ENCODE measurements around the gene CDYL2.

CDYL2 gene

DNA sequence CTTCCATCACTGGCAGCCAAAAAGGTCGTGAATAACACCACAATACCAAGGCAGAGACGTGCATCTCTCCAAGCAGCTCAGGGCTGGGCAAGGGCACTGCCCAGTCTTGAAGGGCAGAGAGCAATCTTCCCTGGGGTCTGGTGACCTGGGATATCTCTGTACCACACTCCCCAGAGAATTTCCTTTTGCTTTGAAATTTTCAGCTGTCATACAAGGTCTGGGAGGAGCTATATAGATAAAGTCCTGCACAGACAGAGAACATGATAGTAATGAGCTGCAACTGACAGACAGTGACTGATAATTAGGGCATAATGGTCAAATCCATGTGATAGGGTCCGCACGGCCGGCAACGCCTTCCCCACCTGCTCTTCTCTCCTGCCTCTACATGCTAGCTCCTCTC, 195.5 kb downstream of the CDYL2 start:
- DNase-seq (ENCODE audit: low read depth, low spot score) = no peak
- Histone ChIP-seq H3K27me3 (ENCODE audit: control insufficient read depth, insufficient read depth, low read length) (no peaks in the 10 kb centered on the region), H3K36me3 (ENCODE audit: control insufficient read depth, insufficient read depth, low read length) (no peaks in the 10 kb centered on the region), H3K4me1 (ENCODE audit: control insufficient read depth, insufficient read depth, low read length) (no peaks in the 10 kb centered on the region; the same call in 1 of the 2 replicates), H3K27ac (ENCODE audit: low read length) (no peak overlapping the region), H3K4me3 (ENCODE audit: low read length) (no peak overlapping the region), H3K9me3 (ENCODE audit: control insufficient read depth, insufficient read depth, low read length) (no peaks in the 10 kb centered on the region; the same call in 1 of the 2 replicates)
- WGBS (ENCODE audit: insufficient coverage, insufficient read length) = no CpG with 5 or more reads among the region's 6 CpGs

DNA sequence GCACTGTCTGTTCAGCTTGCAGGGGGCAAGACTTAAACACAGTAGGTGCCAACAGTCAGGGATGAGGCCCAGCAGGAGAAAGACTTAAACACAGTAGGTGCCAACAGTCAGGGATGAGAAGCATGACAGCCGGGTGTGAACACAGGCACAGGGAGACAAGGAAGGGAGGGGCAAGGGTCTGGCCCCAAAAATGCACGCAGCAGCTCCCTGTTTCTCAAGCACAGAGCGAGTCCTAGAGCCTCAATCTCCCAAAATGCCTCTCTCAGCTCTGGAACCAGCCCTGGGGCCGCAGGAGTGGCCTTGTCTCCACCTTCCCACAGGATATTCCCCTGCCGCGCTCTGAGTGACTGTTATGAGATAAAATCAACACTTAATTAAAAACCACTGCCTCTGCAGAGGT, 197.2 kb downstream of the CDYL2 start:
- DNase-seq (ENCODE audit: low read depth, low spot score) = no peak
- H3K4me3 ChIP-seq (ENCODE audit: low read length) = no peak overlapping the region
- H3K27ac ChIP-seq (ENCODE audit: low read length) = no peak overlapping the region
- no CpG with 5 or more reads among the region's 6 CpGs for WGBS (ENCODE audit: insufficient coverage, insufficient read length)
- no peaks in the 10 kb centered on the region for H3K27me3 ChIP-seq (ENCODE audit: control insufficient read depth, insufficient read depth, low read length)
- no peaks in the 10 kb centered on the region for H3K36me3 ChIP-seq (ENCODE audit: control insufficient read depth, insufficient read depth, low read length)
- no peaks in the 10 kb centered on the region; the same call in 1 of the 2 replicates for H3K4me1 ChIP-seq (ENCODE audit: control insufficient read depth, insufficient read depth, low read length)
- no peaks in the 10 kb centered on the region for H3K9me3 ChIP-seq (ENCODE audit: control insufficient read depth, insufficient read depth, low read length)

DNA sequence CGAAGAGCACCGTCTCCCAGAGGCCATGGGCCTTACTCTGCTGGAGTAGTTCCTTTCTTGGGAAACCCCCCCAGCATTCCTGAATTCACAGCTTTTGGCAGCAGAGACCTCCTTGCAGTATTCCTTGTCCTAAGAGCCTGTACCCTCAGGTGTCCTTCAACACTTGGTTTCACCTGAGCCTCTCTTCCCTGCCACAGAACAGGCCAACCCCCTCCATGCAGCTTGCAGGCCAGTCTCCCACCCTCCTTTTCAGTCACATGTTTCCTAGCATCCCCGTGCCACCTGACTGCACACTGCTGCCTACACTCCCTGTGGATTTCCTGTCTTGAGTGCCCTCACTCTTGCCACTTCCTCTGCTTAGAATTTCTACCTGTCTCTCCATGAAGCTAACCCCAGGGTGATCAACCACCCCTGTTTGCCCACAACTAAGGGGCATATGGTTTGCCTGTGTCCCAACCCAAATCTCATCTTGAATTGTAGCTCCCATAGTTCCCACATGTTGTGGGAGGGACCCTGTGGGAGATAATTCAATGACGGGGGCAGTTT, 198.1 kb downstream of the CDYL2 start:
- no peaks in the 10 kb centered on the region; the same call in 1 of the 2 replicates for H3K4me1 ChIP-seq (ENCODE audit: control insufficient read depth, insufficient read depth, low read length)
- no peak for DNase-seq (ENCODE audit: low read depth, low spot score)
- no peaks in the 10 kb centered on the region for H3K9me3 ChIP-seq (ENCODE audit: control insufficient read depth, insufficient read depth, low read length)
- H3K36me3 ChIP-seq (ENCODE audit: control insufficient read depth, insufficient read depth, low read length) = no peaks in the 10 kb centered on the region
- H3K27ac ChIP-seq (ENCODE audit: low read length) = no peak overlapping the region
- WGBS (ENCODE audit: insufficient coverage, insufficient read length) = no CpG with 5 or more reads among the region's 4 CpGs
- no peak overlapping the region for H3K4me3 ChIP-seq (ENCODE audit: low read length)
- H3K27me3 ChIP-seq (ENCODE audit: control insufficient read depth, insufficient read depth, low read length) = no peaks in the 10 kb centered on the region

DNA sequence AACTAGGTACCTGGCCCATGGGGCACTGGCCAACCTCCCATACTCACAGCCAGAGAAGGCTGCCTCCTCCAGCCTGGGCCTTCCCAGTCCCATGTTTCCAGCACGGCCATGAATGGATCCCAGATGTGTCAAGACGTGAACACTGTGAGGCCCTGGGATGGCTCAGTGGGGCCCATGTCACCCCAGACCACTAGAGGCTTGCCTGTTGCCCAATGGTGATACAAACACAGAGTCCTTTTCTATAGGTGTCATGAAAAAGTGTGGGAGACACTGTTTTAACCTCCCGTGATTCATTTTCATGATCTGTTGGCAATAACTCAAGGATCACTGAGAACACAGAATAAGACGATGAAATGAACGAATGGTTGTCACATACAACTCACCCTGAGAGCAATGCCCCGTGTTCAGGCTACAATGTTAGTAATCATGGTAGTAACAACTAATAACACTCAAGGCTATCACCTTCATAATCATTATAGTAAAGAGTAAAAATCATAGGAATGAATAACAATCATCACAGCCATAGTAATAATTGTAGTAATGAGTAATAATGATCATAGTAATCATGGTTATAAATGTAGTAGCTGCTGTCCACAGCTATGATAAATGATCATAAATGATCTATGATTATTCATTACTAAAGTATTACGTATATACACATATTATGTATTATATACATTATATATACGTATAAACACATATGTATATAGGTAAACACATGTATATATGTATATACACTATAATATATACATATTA, 199.6 kb downstream of the CDYL2 start:
- Histone ChIP-seq H3K27me3 (ENCODE audit: control insufficient read depth, insufficient read depth, low read length) (no peaks in the 10 kb centered on the region), H3K9me3 (ENCODE audit: control insufficient read depth, insufficient read depth, low read length) (no peaks in the 10 kb centered on the region), H3K4me3 (ENCODE audit: low read length) (no peak overlapping the region), H3K27ac (ENCODE audit: low read length) (no peak overlapping the region), H3K4me1 (ENCODE audit: control insufficient read depth, insufficient read depth, low read length) (no peaks in the 10 kb centered on the region), H3K36me3 (ENCODE audit: control insufficient read depth, insufficient read depth, low read length) (no peaks in the 10 kb centered on the region)
- DNase-seq (ENCODE audit: low read depth, low spot score) = no peak
- no CpG with 5 or more reads among the region's 8 CpGs for WGBS (ENCODE audit: insufficient coverage, insufficient read length)

DNA sequence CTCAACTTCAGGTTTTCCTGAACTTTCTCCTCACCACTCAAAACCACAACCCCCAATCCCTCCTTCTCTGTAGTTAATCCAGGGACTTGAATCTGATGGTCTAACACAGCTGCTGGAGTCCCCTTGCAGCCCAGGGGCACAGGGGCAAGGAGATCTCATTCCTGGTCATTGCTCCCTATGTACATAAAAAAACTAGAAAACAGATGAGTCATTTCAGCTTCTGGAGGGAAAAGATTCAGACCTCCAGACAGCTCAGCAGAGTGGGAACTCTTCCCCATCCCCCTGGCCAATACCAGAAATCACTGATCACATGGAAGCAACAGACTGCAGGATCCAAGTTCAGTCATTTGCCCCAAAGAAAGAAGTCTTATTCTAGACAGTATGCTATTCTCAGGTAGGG, 201.5 kb downstream of the CDYL2 start:
- no peaks in the 10 kb centered on the region for H3K36me3 ChIP-seq (ENCODE audit: control insufficient read depth, insufficient read depth, low read length)

DNA sequence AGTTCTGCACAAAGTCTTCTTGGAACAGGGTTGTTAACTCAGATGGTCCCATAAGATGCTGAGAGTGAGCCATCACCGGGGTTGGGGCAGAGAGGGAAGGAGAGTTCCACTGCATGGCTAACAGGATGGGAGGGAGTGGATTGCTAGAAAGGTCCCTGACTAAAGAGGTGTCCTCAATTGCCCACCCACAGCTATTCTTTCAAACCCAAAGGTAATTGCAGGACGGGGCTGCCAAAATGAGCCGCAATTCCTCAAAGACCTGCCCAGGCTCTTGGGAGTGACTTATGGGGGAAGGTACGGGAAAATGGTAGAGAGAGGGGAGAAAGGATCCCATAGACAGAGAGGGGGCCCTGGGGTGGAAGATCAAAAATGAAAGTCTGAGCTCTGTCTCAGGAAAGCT, 203.2 kb downstream of the CDYL2 start:
- Histone ChIP-seq H3K4me1 (ENCODE audit: control insufficient read depth, insufficient read depth, low read length) (no peaks in the 10 kb centered on the region), H3K27ac (ENCODE audit: low read length) (no peak overlapping the region), H3K9me3 (ENCODE audit: control insufficient read depth, insufficient read depth, low read length) (no peaks in the 10 kb centered on the region; the same call in 1 of the 2 replicates), H3K27me3 (ENCODE audit: control insufficient read depth, insufficient read depth, low read length) (no peaks in the 10 kb centered on the region), H3K36me3 (ENCODE audit: control insufficient read depth, insufficient read depth, low read length) (no peaks in the 10 kb centered on the region), H3K4me3 (ENCODE audit: low read length) (no peak overlapping the region)
- no peak for DNase-seq (ENCODE audit: low read depth, low spot score)
- no CpG with 5 or more reads among the region's 4 CpGs for WGBS (ENCODE audit: insufficient coverage, insufficient read length)

More for the DNA sequence above, 201.5 kb downstream of the CDYL2 start:
- Histone ChIP-seq H3K4me3 (ENCODE audit: low read length) (no peak overlapping the region), H3K27me3 (ENCODE audit: control insufficient read depth, insufficient read depth, low read length) (no peaks in the 10 kb centered on the region), H3K27ac (ENCODE audit: low read length) (no peak overlapping the region), H3K9me3 (ENCODE audit: control insufficient read depth, insufficient read depth, low read length) (no peaks in the 10 kb centered on the region), H3K4me1 (ENCODE audit: control insufficient read depth, insufficient read depth, low read length) (no peaks in the 10 kb centered on the region)
- no peak for DNase-seq (ENCODE audit: low read depth, low spot score)

GRCh38 chr16:80599466-80599865, 204.9 kb downstream of the CDYL2 start:
- no peak overlapping the region for H3K27ac ChIP-seq (ENCODE audit: low read length)
- WGBS (ENCODE audit: insufficient coverage, insufficient read length) = no CpG with 5 or more reads among the region's 3 CpGs
- no peaks in the 10 kb centered on the region for H3K4me1 ChIP-seq (ENCODE audit: control insufficient read depth, insufficient read depth, low read length)
- no peaks in the 10 kb centered on the region for H3K36me3 ChIP-seq (ENCODE audit: control insufficient read depth, insufficient read depth, low read length)
- no peaks in the 10 kb centered on the region; the same call in 1 of the 2 replicates for H3K9me3 ChIP-seq (ENCODE audit: control insufficient read depth, insufficient read depth, low read length)
- DNase-seq (ENCODE audit: low read depth, low spot score) = no peak
- H3K4me3 ChIP-seq (ENCODE audit: low read length) = no peak overlapping the region
- H3K27me3 ChIP-seq (ENCODE audit: control insufficient read depth, insufficient read depth, low read length) = no peaks in the 10 kb centered on the region

GRCh38 chr16:80596507-80597207, 207.7 kb downstream of the CDYL2 start:
- no peak overlapping the region for H3K27ac ChIP-seq (ENCODE audit: low read length)
- DNase-seq (ENCODE audit: low read depth, low spot score) = no peak
- no peaks in the 10 kb centered on the region; the same call in 1 of the 2 replicates for H3K9me3 ChIP-seq (ENCODE audit: control insufficient read depth, insufficient read depth, low read length)
- no peaks in the 10 kb centered on the region for H3K27me3 ChIP-seq (ENCODE audit: control insufficient read depth, insufficient read depth, low read length)
- 98% methylated on average over 5 of the region's 7 CpGs for WGBS (ENCODE audit: insufficient coverage, insufficient read length)
- H3K36me3 ChIP-seq (ENCODE audit: control insufficient read depth, insufficient read depth, low read length) = no peaks in the 10 kb centered on the region
- H3K4me3 ChIP-seq (ENCODE audit: low read length) = no peak overlapping the region
- no peaks in the 10 kb centered on the region for H3K4me1 ChIP-seq (ENCODE audit: control insufficient read depth, insufficient read depth, low read length)

DNA sequence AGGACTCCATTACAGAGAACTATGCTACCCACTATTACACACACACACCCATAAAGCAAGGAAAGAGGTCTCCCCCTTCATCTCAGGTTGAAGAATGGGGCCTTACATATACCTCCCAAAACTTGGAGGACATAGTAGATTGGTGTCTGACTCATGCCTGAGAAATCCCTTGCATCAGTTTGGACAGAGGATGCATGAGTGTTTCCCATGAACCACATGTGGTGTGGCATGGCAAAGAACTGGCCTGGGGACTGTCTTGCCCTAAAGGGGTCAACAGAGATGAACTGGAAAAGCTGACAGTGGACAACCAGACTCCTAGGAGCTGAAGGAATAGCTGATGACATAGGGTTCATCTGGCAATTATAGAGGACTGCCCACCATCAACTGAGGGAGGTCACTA, 209.6 kb downstream of the CDYL2 start:
- DNase-seq (ENCODE audit: low read depth, low spot score) = no peak
- H3K27me3 ChIP-seq (ENCODE audit: control insufficient read depth, insufficient read depth, low read length) = no peaks in the 10 kb centered on the region
- no peak overlapping the region for H3K27ac ChIP-seq (ENCODE audit: low read length)
- H3K9me3 ChIP-seq (ENCODE audit: control insufficient read depth, insufficient read depth, low read length) = no peaks in the 10 kb centered on the region; the same call in 1 of the 2 replicates
- H3K4me3 ChIP-seq (ENCODE audit: low read length) = no peak overlapping the region
- H3K4me1 ChIP-seq (ENCODE audit: control insufficient read depth, insufficient read depth, low read length) = no peaks in the 10 kb centered on the region
- no peaks in the 10 kb centered on the region for H3K36me3 ChIP-seq (ENCODE audit: control insufficient read depth, insufficient read depth, low read length)

DNA sequence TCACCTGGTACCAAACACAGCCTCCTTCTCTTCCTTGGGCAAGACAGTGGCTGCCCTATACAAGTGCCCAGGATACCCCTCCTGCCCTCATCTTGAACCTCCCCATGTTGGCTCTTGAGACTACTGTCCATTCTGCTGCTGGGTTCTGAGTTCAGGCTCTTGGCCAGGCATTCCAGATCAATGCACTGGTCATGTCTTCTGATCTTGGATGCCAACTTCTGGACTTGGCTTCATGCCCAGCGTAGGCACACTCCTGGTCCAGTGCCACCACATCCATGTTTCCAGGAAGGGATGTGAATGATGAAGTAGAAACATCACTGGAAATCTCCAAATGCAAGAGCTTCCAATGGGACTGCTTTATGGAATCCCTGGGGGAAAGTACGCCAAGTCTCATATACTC, 212.1 kb downstream of the CDYL2 start:
- no peak for DNase-seq (ENCODE audit: low read depth, low spot score)
- WGBS (ENCODE audit: insufficient coverage, insufficient read length) = no CpG with 5 or more reads among the region's 2 CpGs
- no peak overlapping the region for H3K4me3 ChIP-seq (ENCODE audit: low read length)
- no peaks in the 10 kb centered on the region for H3K36me3 ChIP-seq (ENCODE audit: control insufficient read depth, insufficient read depth, low read length)
- no peak overlapping the region for H3K27ac ChIP-seq (ENCODE audit: low read length)
- H3K9me3 ChIP-seq (ENCODE audit: control insufficient read depth, insufficient read depth, low read length) = no peaks in the 10 kb centered on the region; the same call in 1 of the 2 replicates
- H3K27me3 ChIP-seq (ENCODE audit: control insufficient read depth, insufficient read depth, low read length) = no peaks in the 10 kb centered on the region
- H3K4me1 ChIP-seq (ENCODE audit: control insufficient read depth, insufficient read depth, low read length) = no peaks in the 10 kb centered on the region
